COLO668 (cell line): Measurements from ENCODE around the gene ADGRF5.
A peak's percentile ranks its signal among the peaks of the same experiment; 100 is the strongest.
"Not testable (repeated sequence)": the region's sequence is repeated elsewhere in the genome, so short reads cannot be mapped to it uniquely, and the experiment has no call there.

Experiments
- DNase-seq: peaks from one replicate; lab custom pipeline; 2025; ENCODE audit not compliant: unreplicated experiment; lab: John Stamatoyannopoulos, UW

Gene ADGRF5

GRCh38 chr6:46893648-46894047, 28.1 kb downstream of the ADGRF5 start:
- DNase-seq = no peak

GRCh38 chr6:46891252-46891795, 30.4 kb downstream of the ADGRF5 start:
- DNase-seq = no peak

GRCh38 chr6:46888578-46888977, 33.2 kb downstream of the ADGRF5 start:
- DNase-seq = no peak

GRCh38 chr6:46888031-46888430, 33.7 kb downstream of the ADGRF5 start:
- no peak for DNase-seq

- DNase-seq = no peak
These were observed 39.1 kb downstream of the ADGRF5 start for GRCh38 chr6:46882645-46883044.

GRCh38 chr6:46879003-46879402, 42.7 kb downstream of the ADGRF5 start:
- DNase-seq = no peak

- DNase-seq = peak; percentile 58
These were observed 45.6 kb downstream of the ADGRF5 start for GRCh38 chr6:46876126-46876525.

- no peak for DNase-seq
These were observed 54.3 kb downstream of the ADGRF5 start for GRCh38 chr6:46867411-46867810.

- no peak for DNase-seq
These were observed 56.5 kb downstream of the ADGRF5 start for GRCh38 chr6:46865221-46865620.

GRCh38 chr6:46863791-46864190, 57.9 kb downstream of the ADGRF5 start:
- DNase-seq = no peak

- DNase-seq = no peak
These were observed 59.4 kb downstream of the ADGRF5 start for GRCh38 chr6:46862381-46862780.

- DNase-seq = peak; percentile 24
These were observed 65.8 kb downstream of the ADGRF5 start for GRCh38 chr6:46855966-46856365.

GRCh38 chr6:46851576-46851975, 70.2 kb downstream of the ADGRF5 start:
- not testable (repeated sequence) for DNase-seq

GRCh38 chr6:46850792-46851191, 70.9 kb downstream of the ADGRF5 start:
- no peak for DNase-seq

GRCh38 chr6:46849361-46849690, 72.4 kb downstream of the ADGRF5 start:
- no peak for DNase-seq

GRCh38 chr6:46848684-46849360, 72.9 kb downstream of the ADGRF5 start:
- peak; percentile 80 for DNase-seq

- DNase-seq = no peak
These were observed 76.6 kb downstream of the ADGRF5 start for GRCh38 chr6:46845126-46845525.

- DNase-seq = not testable (repeated sequence)
These were observed 79.4 kb downstream of the ADGRF5 start for GRCh38 chr6:46842252-46842846.

GRCh38 chr6:46838033-46838432, 83.7 kb downstream of the ADGRF5 start:
- DNase-seq = no peak

- not testable (repeated sequence) for DNase-seq
These were observed 86.7 kb downstream of the ADGRF5 start for GRCh38 chr6:46834991-46835390.

GRCh38 chr6:46834257-46834916, 87.4 kb downstream of the ADGRF5 start:
- not testable (repeated sequence) for DNase-seq

GRCh38 chr6:46832816-46833215, 88.9 kb downstream of the ADGRF5 start:
- no peak for DNase-seq
